Omental fat pad (tissue), 4 donors: ENCODE data around the gene DBNL. TPM values are rescaled to one million over a fixed set of nuclear protein-coding genes. Genes with fewer than 3 reads are reported as not detected.

Experiments
- ATAC-seq: fragments of 150-250 bp; one replicate; pipeline ENCODE4 v1.9.1; 2016; ENCODE audit warnings: mild to moderate bottlenecking, moderate library complexity; ENCODE audit not compliant: low FRiP score
- DNase-seq: peaks from one replicate; pipeline ENCODE4 v3.0.0-alpha.2; 2019; ENCODE audit warnings: low spot score
- total RNA-seq, 4 donors: library from RNA; depleted of rRNA; stranded (reverse); fragments of >200 nt; gene quantifications; one replicate each; pipeline ENCODE4 v1.1.0, GENCODE V29; 2016
- TF ChIP-seq, protein P1 (sequence below), 3 donors: fragments of 450-650 bp; IDR thresholded peaks; one replicate each; pipeline ENCODE4 v1.5.1; 2016 to 2017; ENCODE audit warnings: antibody characterized with exemption in 3 of 3, mild to moderate bottlenecking in 3 of 3, moderate library complexity in 2 of 3

The DBNL gene
- total RNA-seq, 4 donors from 2014 or later = 106 to 160 (median 127) TPM

DNA sequence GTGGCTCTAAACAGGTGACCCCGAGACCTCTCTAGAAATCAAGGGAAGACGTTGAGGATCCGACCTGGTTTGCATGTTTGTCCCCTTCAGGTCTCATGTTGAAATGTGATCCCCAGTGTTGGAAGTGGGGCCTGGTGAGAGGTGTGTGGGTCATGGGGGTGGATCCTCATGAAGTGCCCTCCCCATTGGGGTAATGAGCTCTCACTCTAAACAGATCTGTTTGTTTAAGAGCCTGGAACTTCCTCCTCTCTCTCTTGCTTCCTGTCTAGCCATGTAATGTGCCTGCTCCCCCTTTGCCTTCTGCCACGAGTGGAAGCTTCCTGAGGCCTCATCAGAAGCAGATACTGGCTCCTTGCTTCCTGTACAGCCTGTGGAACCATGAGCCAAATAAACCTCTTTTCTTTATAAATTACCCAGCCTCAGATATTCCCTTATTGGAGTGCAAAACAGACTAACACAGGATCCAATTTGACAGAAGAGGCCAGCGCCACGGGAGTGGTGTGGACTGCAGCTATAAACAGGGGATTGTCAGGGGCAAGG, 48.7 kb downstream of the DBNL start:
- no peak for ATAC-seq
- no peak for DNase-seq
- TF ChIP-seq, protein P1, sequence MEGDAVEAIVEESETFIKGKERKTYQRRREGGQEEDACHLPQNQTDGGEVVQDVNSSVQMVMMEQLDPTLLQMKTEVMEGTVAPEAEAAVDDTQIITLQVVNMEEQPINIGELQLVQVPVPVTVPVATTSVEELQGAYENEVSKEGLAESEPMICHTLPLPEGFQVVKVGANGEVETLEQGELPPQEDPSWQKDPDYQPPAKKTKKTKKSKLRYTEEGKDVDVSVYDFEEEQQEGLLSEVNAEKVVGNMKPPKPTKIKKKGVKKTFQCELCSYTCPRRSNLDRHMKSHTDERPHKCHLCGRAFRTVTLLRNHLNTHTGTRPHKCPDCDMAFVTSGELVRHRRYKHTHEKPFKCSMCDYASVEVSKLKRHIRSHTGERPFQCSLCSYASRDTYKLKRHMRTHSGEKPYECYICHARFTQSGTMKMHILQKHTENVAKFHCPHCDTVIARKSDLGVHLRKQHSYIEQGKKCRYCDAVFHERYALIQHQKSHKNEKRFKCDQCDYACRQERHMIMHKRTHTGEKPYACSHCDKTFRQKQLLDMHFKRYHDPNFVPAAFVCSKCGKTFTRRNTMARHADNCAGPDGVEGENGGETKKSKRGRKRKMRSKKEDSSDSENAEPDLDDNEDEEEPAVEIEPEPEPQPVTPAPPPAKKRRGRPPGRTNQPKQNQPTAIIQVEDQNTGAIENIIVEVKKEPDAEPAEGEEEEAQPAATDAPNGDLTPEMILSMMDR (IDR thresholded peaks at IDR 0.05) = no peak

DNA sequence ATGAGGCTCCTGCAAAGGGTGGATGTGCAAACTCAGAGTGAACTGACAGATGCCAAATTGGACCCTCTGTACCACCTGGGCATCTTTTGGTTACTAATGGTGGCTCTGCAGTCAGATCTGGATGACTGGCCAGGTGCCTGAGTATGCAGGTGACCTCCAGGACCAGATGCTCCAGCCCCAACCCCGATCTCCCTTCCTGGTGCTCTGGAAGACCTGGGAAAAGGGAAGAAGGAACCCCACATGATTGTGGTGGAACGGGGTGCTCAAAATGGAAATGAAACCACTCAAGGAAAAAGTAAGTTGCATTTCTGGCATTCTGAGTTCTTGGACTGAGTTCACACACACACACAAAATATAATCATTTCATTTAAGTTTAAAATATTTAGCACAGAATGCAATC, 49.9 kb downstream of the DBNL start:
- TF ChIP-seq, protein P1 (IDR thresholded peaks at IDR 0.05) = no peak
- DNase-seq (no peak), ATAC-seq (no peak)

DNA sequence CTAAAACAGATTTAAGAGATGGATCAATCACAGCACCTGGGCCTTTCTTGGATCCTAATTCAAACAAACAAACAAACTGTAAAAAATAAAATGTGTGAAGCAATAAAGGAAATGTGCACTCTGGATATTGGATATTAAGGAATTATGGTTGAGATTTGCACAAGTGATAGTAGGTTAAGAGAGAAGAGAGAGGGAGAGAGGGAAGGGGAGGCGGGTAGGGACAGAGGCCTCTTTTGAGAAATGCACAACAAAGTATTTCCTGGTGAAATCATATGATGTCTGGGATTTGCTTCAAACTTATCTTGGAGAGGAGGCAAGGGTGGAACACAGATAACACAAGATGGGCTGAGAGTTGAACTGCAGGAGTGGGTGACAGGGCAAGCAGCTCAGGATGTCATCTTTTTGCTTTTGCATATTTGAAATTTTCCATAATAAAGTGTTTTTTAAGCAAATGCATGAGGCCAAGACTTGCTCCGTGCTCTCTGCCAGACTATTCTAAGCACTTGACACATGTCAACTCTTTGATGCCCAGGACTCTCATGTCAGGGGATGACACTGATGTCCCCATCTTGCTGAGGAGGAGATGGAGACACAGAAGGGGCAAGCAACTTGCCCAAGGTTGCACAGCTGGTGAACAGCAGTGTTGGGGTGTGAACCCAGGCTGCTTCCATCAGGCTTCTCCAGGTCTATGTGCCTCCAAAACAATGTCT, 50.5 kb downstream of the DBNL start:
- ATAC-seq (no peak), DNase-seq (no peak)
- TF ChIP-seq, protein P1 (IDR thresholded peaks at IDR 0.05) = no peak

DNA sequence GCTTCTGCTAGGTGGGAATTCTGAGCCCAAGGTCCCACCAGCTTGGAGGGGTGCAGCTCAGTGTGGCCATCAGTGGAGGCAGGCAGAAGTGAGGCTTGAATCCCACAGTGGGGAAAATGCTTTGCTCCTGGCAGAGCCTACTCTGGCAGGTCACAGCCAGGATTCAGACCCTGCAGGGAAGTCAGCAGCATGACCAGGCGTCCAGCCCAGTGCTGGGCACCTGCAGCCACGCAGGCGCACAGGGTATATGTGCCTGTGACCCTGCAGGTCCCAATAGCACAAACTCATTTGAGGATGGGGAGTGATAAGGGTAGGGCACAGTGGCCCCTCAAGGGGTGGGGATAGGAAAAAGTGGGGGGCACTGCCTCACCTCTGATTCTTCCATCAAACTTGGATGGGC, 51.3 kb downstream of the DBNL start:
- TF ChIP-seq, protein P1 (IDR thresholded peaks at IDR 0.05) = no peak
- no peak for ATAC-seq
- DNase-seq = no peak

DNA sequence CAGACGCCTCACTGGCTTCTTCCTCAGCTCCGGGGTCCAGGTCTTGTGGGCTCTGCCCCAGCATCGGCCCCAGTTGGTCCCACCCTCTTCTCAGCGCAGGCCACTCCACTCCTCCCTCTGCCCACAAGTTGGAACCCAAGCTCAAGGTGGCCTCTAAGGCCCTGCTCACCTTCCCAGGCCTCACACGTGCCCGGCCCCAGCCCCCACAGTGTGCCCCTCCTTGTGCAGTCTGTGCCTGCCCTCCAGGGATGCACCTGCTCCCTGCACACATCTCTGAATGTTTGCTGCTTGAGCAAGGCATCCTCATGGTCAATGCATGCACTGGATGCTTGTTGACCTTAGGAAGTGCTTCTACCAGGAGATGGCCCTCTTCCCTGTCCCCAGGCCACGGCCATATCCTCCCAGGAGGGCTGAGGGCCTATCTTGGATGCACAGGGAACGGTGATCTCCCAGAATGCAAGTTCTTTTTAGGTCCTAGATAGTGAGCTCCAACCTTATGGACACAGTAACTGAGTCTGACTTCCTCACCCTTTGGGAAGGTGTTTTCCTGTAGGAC, 51.9 kb downstream of the DBNL start:
- DNase-seq (no peak), ATAC-seq (no peak)
- TF ChIP-seq, protein P1 (IDR thresholded peaks at IDR 0.05) = no peak

DNA sequence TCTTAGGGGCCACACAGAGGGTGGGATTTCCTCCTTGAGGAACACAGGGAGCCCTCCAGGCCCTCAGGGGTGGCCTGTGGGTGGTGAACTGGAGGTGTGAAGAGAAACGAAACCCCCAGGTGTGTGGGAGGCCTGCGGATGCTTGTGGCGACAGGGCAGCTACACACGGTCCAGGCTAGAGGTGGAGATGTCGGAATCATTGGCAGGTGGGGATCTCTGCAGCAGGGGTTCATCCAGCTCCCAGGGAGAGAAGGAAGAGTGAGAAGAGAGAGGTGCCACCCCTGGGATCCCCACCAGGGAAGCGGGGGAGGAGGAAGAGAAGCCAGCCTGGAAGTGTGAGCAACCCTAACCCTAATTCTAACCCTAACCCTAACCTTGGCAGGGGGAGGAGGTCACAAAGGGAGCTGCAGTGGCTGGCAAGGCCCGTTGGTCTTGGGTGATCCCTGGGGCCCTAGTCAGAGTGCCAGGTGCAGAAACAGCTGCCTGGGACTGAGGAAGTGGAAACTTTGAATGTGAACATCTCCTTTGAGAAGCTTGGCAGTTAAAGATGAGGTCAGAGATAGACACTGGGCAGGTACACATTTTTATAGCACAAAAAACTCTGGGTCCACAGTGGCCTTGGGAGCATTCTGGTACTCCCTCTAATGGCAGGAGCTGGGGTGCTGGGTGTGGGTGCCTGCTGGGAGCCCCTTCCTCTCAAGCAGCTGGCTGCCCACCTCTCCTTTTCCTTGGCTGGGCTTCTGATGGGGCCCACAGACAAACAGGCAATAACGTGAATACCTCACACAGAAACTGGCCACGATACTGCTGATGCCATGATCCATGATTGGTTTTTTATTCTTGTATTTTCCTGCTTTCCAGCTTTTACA, 52.8 kb downstream of the DBNL start:
- ATAC-seq (no peak), DNase-seq (no peak)
- TF ChIP-seq, protein P1 (IDR thresholded peaks at IDR 0.05) = no peak
